ENCODE data around the gene TCF7L1. TPM values are rescaled to one million over a fixed set of nuclear protein-coding genes. Genes with fewer than 3 reads are reported as not detected.
"Not testable (repeated sequence)": the region's sequence is repeated elsewhere in the genome, so short reads cannot be mapped to it uniquely, and the experiment has no call there.

The TCF7L1 gene
- total RNA-seq, 1 donor from 2014 or later = 4.2 TPM

GRCh38 chr2:85132397-85132796, 795 bp upstream of the TCF7L1 start:
- DNase-seq (ENCODE audit: low read depth in 2 of 2) = no peak

GRCh38 chr2:85133751-85134254, 611 bp downstream of the TCF7L1 start:
- DNase-seq (ENCODE audit: low read depth in 2 of 2) = peak in 1 of 2 donors; percentile 41

- peak; percentile 7 to 50 for DNase-seq (ENCODE audit: low read depth in 2 of 2)
Observed at GRCh38 chr2:85134255-85134895, 1.2 kb downstream of the TCF7L1 start.

- DNase-seq (ENCODE audit: low read depth in 2 of 2) = no peak
Observed at GRCh38 chr2:85134896-85135659, 1.9 kb downstream of the TCF7L1 start.

- no peak for DNase-seq (ENCODE audit: low read depth in 2 of 2)
Observed at GRCh38 chr2:85135660-85135914, 2.4 kb downstream of the TCF7L1 start.

GRCh38 chr2:85137156-85137555, 4.0 kb downstream of the TCF7L1 start:
- no peak for DNase-seq (ENCODE audit: low read depth in 2 of 2)

- DNase-seq (ENCODE audit: low read depth in 2 of 2) = no peak
Observed at GRCh38 chr2:85143463-85144082, 10.4 kb downstream of the TCF7L1 start.

- DNase-seq (ENCODE audit: low read depth in 2 of 2) = no peak
Observed at GRCh38 chr2:85145116-85145820, 12.1 kb downstream of the TCF7L1 start.

GRCh38 chr2:85148190-85148589, 15.0 kb downstream of the TCF7L1 start:
- no peak for DNase-seq (ENCODE audit: low read depth in 2 of 2)

GRCh38 chr2:85151026-85151425, 17.8 kb downstream of the TCF7L1 start:
- peak in 1 of 2 donors; percentile 38 for DNase-seq (ENCODE audit: low read depth in 2 of 2)

- no peak for DNase-seq (ENCODE audit: low read depth in 2 of 2)
Observed at GRCh38 chr2:85152895-85153294, 19.7 kb downstream of the TCF7L1 start.

- DNase-seq (ENCODE audit: low read depth in 2 of 2) = no peak
Observed at GRCh38 chr2:85154048-85154753, 21.0 kb downstream of the TCF7L1 start.

GRCh38 chr2:85155082-85155481, 21.9 kb downstream of the TCF7L1 start:
- not testable (repeated sequence) for DNase-seq (ENCODE audit: low read depth in 2 of 2)

- peak in 1 of 2 donors; percentile 42 for DNase-seq (ENCODE audit: low read depth in 2 of 2)
Observed at GRCh38 chr2:85156153-85156552, 23.0 kb downstream of the TCF7L1 start.

GRCh38 chr2:85156619-85157018, 23.4 kb downstream of the TCF7L1 start:
- no peak for DNase-seq (ENCODE audit: low read depth in 2 of 2)

GRCh38 chr2:85157345-85157744, 24.2 kb downstream of the TCF7L1 start:
- no peak for DNase-seq (ENCODE audit: low read depth in 2 of 2)

GRCh38 chr2:85158559-85159273, 25.5 kb downstream of the TCF7L1 start:
- DNase-seq (ENCODE audit: low read depth in 2 of 2) = no peak

- DNase-seq (ENCODE audit: low read depth in 2 of 2) = no peak
Observed at GRCh38 chr2:85159589-85159988, 26.4 kb downstream of the TCF7L1 start.

- no peak for DNase-seq (ENCODE audit: low read depth in 2 of 2)
Observed at GRCh38 chr2:85160966-85161960, 28.1 kb downstream of the TCF7L1 start.

All from dermis microvascular lymphatic vessel endothelial cell (primary cell).